VCaP (cell line): ENCODE measurements around the gene PRICKLE2.

Experiments used
- H3K27ac ChIP-seq: fragments of 450-650 bp; 2 replicates; pipeline ENCODE4 v1.5.1; 2017
- TF ChIP-seq, protein P1 (sequence below): fragments of 450-650 bp; conservative IDR thresholded peaks from 2 replicates; pipeline ENCODE4 v1.5.1; 2017; ENCODE audit warnings: mild to moderate bottlenecking, moderate library complexity

PRICKLE2 gene

DNA sequence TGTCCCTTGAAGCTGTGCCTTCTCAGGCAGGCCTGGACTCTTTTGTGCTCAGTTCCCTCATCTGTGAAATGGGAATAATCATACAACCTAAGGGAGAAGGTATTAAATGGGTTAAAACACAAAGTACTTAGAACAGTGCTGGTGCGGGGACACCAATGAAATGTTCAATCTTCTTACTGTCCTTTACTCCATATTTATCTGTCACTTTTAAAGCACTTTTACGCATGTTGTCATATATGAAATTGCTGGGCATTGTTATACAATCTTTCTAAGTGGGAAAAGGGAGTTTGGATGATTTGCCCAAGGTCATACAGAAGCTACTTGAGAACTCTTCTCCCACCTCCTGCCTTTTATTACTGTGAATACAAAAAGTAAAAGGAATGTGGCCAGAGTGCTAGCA, 114.2 kb downstream of the PRICKLE2 start:
- TF ChIP-seq, protein P1, sequence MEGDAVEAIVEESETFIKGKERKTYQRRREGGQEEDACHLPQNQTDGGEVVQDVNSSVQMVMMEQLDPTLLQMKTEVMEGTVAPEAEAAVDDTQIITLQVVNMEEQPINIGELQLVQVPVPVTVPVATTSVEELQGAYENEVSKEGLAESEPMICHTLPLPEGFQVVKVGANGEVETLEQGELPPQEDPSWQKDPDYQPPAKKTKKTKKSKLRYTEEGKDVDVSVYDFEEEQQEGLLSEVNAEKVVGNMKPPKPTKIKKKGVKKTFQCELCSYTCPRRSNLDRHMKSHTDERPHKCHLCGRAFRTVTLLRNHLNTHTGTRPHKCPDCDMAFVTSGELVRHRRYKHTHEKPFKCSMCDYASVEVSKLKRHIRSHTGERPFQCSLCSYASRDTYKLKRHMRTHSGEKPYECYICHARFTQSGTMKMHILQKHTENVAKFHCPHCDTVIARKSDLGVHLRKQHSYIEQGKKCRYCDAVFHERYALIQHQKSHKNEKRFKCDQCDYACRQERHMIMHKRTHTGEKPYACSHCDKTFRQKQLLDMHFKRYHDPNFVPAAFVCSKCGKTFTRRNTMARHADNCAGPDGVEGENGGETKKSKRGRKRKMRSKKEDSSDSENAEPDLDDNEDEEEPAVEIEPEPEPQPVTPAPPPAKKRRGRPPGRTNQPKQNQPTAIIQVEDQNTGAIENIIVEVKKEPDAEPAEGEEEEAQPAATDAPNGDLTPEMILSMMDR = no peak
- H3K27ac ChIP-seq = no peak overlapping the region

DNA sequence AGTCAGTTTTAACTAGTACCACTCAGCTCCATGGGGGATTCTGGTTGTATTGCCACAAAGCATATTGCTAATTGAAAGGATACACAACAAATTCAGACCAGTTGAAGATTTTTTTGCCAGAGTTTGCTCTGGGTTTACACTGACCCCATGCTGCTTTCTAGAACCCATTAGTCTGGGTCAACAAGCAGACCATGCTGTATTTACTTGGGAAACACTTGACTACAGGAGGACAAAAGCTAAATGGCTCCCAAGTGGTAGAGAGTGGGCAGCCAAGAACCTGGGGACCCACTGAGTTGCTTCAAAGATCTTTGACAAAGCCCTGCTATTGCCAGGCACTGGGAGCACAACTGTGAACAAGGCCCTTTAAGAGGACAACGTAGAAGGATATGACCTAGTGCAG, 115.2 kb downstream of the PRICKLE2 start:
- H3K27ac ChIP-seq = no peak overlapping the region
- TF ChIP-seq, protein P1 = no peak

DNA sequence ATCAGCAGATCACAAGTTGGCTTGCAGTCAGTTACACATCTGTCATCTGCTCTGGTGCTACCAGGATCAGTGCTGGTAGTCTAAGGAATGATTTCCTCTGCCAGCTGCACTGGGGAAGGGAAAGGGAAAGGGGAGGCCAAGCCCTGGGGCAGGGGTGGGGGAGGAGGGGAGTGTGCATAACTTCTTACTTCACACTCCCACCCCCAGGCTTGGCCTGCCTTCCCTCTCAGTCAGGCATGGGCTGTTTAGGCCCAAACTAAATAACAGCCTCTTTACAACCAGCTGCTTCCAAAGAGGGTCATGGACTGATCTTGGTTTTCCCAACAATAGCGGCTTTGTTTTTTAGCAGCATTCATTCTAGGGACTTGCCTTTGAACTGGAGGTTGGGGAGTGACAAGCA, 115.8 kb downstream of the PRICKLE2 start:
- TF ChIP-seq, protein P1 = no peak
- no peak overlapping the region for H3K27ac ChIP-seq

DNA sequence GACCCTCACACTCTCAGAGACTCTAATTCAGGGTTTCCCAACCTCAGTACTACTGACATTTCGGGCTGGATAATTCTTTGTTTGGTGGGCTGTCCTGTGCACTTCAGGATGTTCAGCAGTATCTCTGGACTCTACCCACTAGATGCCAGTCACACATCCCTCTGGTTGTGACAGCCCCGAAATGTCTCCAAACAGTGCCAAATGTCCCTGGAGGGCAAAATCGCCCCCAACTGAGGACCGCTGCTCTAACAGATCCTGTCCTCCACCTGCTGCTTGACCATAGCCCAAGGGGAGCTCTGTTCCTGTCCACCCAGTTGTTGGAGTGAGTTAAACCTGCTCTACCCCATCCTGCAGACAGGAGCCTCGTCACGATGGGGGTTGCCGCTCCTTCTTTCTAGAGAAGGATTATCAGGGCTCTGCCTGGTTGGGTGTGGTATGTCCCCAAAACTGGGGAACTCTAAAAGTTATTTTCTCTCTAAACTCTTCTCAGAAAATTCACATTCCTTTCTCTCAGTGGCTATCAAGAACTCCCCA, 116.4 kb downstream of the PRICKLE2 start:
- no peak overlapping the region for H3K27ac ChIP-seq

DNA sequence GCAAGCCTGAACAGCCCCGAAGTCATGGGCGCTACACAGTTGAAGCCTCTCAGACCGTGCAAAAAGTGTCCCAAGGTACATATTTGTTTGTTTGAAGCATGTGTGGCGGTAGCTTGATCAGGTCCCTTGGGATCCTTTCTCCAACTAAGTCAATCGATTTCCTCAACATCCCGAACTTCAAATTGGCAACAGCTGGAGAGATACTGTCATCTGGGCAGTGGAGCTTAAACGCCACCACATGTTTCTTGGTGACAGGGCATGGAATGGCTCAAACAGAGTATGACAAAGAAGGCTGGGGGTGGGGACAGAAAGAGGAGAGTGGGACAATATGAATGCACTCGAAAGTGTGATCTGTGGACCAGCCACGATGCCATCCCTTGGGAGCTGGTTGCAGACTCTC, 117.0 kb downstream of the PRICKLE2 start:
- TF ChIP-seq, protein P1 = no peak
- no peak overlapping the region for H3K27ac ChIP-seq

More for the DNA sequence above, 116.4 kb downstream of the PRICKLE2 start:
- TF ChIP-seq, protein P1 = no peak

DNA sequence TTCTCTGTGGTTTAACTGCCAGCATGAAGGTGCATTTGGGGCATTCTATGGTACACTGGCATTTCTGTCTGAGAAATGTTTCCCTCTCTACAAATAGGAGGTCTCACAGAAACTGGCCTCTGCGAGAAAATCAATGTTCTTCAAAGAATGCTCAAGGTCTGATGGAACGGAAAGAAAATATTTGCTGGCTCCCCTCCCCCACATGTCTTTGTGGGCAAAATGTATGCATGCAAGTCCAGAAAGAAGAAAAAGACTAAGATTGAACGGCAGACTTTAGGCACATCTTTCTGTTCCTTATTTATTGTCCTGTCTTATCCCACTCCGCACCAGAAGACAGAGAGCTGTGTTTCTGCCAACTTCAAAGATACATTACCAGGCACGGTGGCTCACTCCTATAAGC, 118.1 kb downstream of the PRICKLE2 start:
- no peak overlapping the region for H3K27ac ChIP-seq
- TF ChIP-seq, protein P1 = no peak

DNA sequence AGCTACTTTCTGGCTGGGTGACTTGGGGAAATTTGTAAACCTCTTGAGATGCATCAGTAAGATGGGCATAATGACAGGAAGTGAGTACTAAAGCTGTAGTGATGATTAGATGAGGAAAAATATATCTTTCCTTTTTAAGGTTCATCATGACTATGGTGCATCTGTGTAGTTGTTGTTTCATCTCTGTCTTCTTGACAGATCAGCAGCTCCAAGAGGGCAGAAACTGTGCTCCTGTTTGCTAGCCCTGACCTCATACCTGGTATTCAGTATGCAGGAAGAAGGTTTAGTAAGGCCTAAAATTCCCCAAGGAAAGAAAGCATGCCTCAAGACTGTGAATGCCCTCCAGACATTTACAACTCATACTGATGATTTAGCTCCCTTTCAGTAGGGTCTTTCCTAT, 119.5 kb downstream of the PRICKLE2 start:
- no peak overlapping the region for H3K27ac ChIP-seq
- TF ChIP-seq, protein P1 = no peak
